Stimulated activated CD8-positive, alpha-beta memory T cell treated with anti-CD3 and anti-CD28 coated beads, Interleukin-15, amount 100 ng/mL, for 48 hours (primary cell): Measurements from ENCODE around the gene GLB1L2.
"Not testable (repeated sequence)": the region's sequence is repeated elsewhere in the genome, so short reads cannot be mapped to it uniquely, and the experiment has no call there.

Experiments
- DNase-seq, 2 donors: peaks; one replicate each; pipeline ENCODE4 v3.0.0-alpha.2; 2020; ENCODE audit warnings: low read depth in 2 of 2

Gene GLB1L2

GRCh38 chr11:134331354-134332188 is at the start of gene GLB1L2:
TSS of gene GLB1L2 (plus strand) at chr11:134331988. CDS start at chr11:134332062, 74 bp downstream.
- peak; percentile 70 to 72 for DNase-seq

GRCh38 chr11:134282121-134283045 is 49.4 kb upstream of the GLB1L2 start:
- no peak for DNase-seq

GRCh38 chr11:134283461-134284230 is 48.1 kb upstream of the GLB1L2 start:
- no peak for DNase-seq

GRCh38 chr11:134284349-134284748 is 47.4 kb upstream of the GLB1L2 start:
- not testable (repeated sequence) for DNase-seq

- no peak for DNase-seq
These were observed 44.2 kb upstream of the GLB1L2 start for GRCh38 chr11:134287561-134287960.

- no peak for DNase-seq
These were observed 43.3 kb upstream of the GLB1L2 start for GRCh38 chr11:134288486-134288885.

GRCh38 chr11:134289167-134289566 is 42.6 kb upstream of the GLB1L2 start:
- DNase-seq: no peak

GRCh38 chr11:134289789-134290188 is 42.0 kb upstream of the GLB1L2 start:
- DNase-seq: no peak

GRCh38 chr11:134290646-134291045 is 41.1 kb upstream of the GLB1L2 start:
- DNase-seq: no peak

- no peak for DNase-seq
These were observed 40.6 kb upstream of the GLB1L2 start for GRCh38 chr11:134291196-134291595.

- no peak for DNase-seq
These were observed 39.1 kb upstream of the GLB1L2 start for GRCh38 chr11:134292661-134293060.

GRCh38 chr11:134293119-134294113 is 38.4 kb upstream of the GLB1L2 start:
- no peak for DNase-seq

GRCh38 chr11:134294664-134295063 is 37.1 kb upstream of the GLB1L2 start:
- DNase-seq: no peak

- DNase-seq: no peak
These were observed 19.6 kb upstream of the GLB1L2 start for GRCh38 chr11:134312223-134312622.

GRCh38 chr11:134312807-134313206 is 19.0 kb upstream of the GLB1L2 start:
- DNase-seq: no peak

- DNase-seq: no peak
These were observed 18.4 kb upstream of the GLB1L2 start for GRCh38 chr11:134313379-134313778.

- no peak for DNase-seq
These were observed 17.8 kb upstream of the GLB1L2 start for GRCh38 chr11:134313821-134314607.

- DNase-seq: no peak
These were observed 14.7 kb upstream of the GLB1L2 start for GRCh38 chr11:134317103-134317502.

GRCh38 chr11:134321373-134321772 is 10.4 kb upstream of the GLB1L2 start:
- not testable (repeated sequence) for DNase-seq

GRCh38 chr11:134322553-134322952 is 9.2 kb upstream of the GLB1L2 start:
- DNase-seq: no peak
